IMR-90 (cell line): Measurements from ENCODE around the gene C1orf105. TPM values are rescaled to one million over a fixed set of nuclear protein-coding genes. Genes with fewer than 3 reads are reported as not detected.
A peak's percentile ranks its signal among the peaks of the same experiment; 100 is the strongest.

Experiments used
- ATAC-seq: fragments of 200-7000 bp; cut with Tn5 transposase; 2 replicates; pipeline ENCODE4 v1.9.1; 2020; ENCODE audit warnings: low read depth, mild to moderate bottlenecking, moderate library complexity
- BruUV-seq: library from RNA; stranded (reverse); fragments of 400-500 nt; replicated peaks from 2 replicates; lab custom pipeline; 2021; lab: Mats Ljungman, UMichigan
- CTCF ChIA-PET: fragments of 300-600 bp; formaldehyde crosslinking; extraction: SDS; loops from one replicate; lab custom pipeline; 2021; ENCODE audit warnings: antibody characterized with exemption; lab: Yijun Ruan, JAX
- POLR2A ChIA-PET: fragments of 300-600 bp; sonication (Branson Sonifier 250); formaldehyde crosslinking; loops from one replicate; lab custom pipeline; 2022; ENCODE audit warnings: antibody characterized with exemption; ENCODE audit not compliant: unreplicated experiment; lab: Charles Lee
- DNase-seq: peaks from one replicate; pipeline ENCODE4 v3.0.0; 2013
- H2AFZ ChIP-seq: replicated peaks from 2 replicates; pipeline ENCODE3; 2013; ENCODE audit warnings: low read length, mild to moderate bottlenecking; ENCODE audit not compliant: poor library complexity
- H2AK5ac ChIP-seq: 2 replicates; pipeline ENCODE4 v1.6.1; 2013; ENCODE audit warnings: low read depth, low read length, inconsistent platforms
- H2AK9ac ChIP-seq: replicated peaks from 2 replicates; pipeline ENCODE3; 2013; ENCODE audit warnings: mild to moderate bottlenecking, low read depth, low read length, moderate library complexity; ENCODE audit not compliant: poor library complexity
- H2BK120ac ChIP-seq: 2 replicates; pipeline ENCODE4 v1.6.1; 2013; ENCODE audit warnings: low read depth, low read length, inconsistent platforms
- H2BK15ac ChIP-seq: 3 replicates; pipeline ENCODE4 v1.6.1; 2013; ENCODE audit warnings: low read depth, low read length, inconsistent platforms
- H2BK20ac ChIP-seq: 2 replicates; pipeline ENCODE4 v1.6.1; 2013; ENCODE audit warnings: low read depth, mild to moderate bottlenecking, inconsistent platforms, low read length, moderate library complexity
- H2BK5ac ChIP-seq: 2 replicates; pipeline ENCODE4 v1.6.1; 2013; ENCODE audit warnings: mild to moderate bottlenecking, low read depth, low read length, inconsistent platforms; ENCODE audit not compliant: poor library complexity, severe bottlenecking
- H3K14ac ChIP-seq: replicated peaks from 2 replicates; pipeline ENCODE4 v1.6.1; 2013; ENCODE audit warnings: low read depth, low read length, inconsistent platforms
- H3K18ac ChIP-seq: 2 replicates; pipeline ENCODE4 v1.6.1; 2013; ENCODE audit warnings: low read depth, low read length, control low read depth
- H3K23ac ChIP-seq: 2 replicates; pipeline ENCODE4 v1.6.1; 2013; ENCODE audit warnings: low read depth, low read length, inconsistent platforms
- H3K27ac ChIP-seq: 2 replicates; pipeline ENCODE4 v1.5.1; 2013; ENCODE audit warnings: mild to moderate bottlenecking, control low read depth, low read length; ENCODE audit not compliant: insufficient read depth
- H3K27me3 ChIP-seq: 2 replicates; pipeline ENCODE4 v1.6.1; 2013; ENCODE audit warnings: low read length; ENCODE audit not compliant: control insufficient read depth, insufficient read depth
- H3K36me3 ChIP-seq: 2 replicates; pipeline ENCODE4 v1.6.1; 2013; ENCODE audit warnings: low read length, mixed read lengths; ENCODE audit not compliant: control insufficient read depth, insufficient read depth
- H3K4ac ChIP-seq: 2 replicates; pipeline ENCODE4 v1.6.1; 2013; ENCODE audit warnings: low read depth, low read length, inconsistent platforms
- H3K4me1 ChIP-seq: 2 replicates; pipeline ENCODE4 v1.6.1; 2013; ENCODE audit warnings: low read length, mixed read lengths; ENCODE audit not compliant: control insufficient read depth, insufficient read depth
- H3K4me2 ChIP-seq: 2 replicates; pipeline ENCODE4 v1.6.1; 2013; ENCODE audit warnings: low read depth, mild to moderate bottlenecking, control low read depth, low read length, moderate library complexity
- H3K4me3 ChIP-seq: 2 replicates; pipeline ENCODE4 v1.5.1; 2013; ENCODE audit warnings: low read depth, mild to moderate bottlenecking, control low read depth, low read length, moderate library complexity; ENCODE audit not compliant: insufficient read depth
- H3K56ac ChIP-seq: 2 replicates; pipeline ENCODE4 v1.6.1; 2013; ENCODE audit warnings: low read length, inconsistent platforms; ENCODE audit not compliant: insufficient read depth; ENCODE audit errors: extremely low read depth
- H3K79me1 ChIP-seq, 2 experiments: 2 replicates each; pipeline ENCODE4 v1.6.1; 2013; ENCODE audit warnings: low read length in 2 of 2, inconsistent platforms in 1 of 2, low read depth in 1 of 2
- H3K9ac ChIP-seq: 2 replicates; pipeline ENCODE4 v1.6.1; 2013; ENCODE audit warnings: low read depth, low read length, control low read depth
- H3K9me1 ChIP-seq: 2 replicates; pipeline ENCODE4 v1.6.1; 2013; ENCODE audit warnings: low read length, inconsistent platforms; ENCODE audit not compliant: insufficient read depth
- H3K9me3 ChIP-seq: 2 replicates; pipeline ENCODE4 v1.6.1; 2013; ENCODE audit warnings: low read length; ENCODE audit not compliant: control insufficient read depth, insufficient read depth
- H4K20me1 ChIP-seq: 2 replicates; pipeline ENCODE4 v1.6.1; 2013; ENCODE audit warnings: low read length, inconsistent platforms; ENCODE audit not compliant: insufficient read depth
- H4K5ac ChIP-seq: 2 replicates; pipeline ENCODE4 v1.6.1; 2013; ENCODE audit warnings: mild to moderate bottlenecking, low read depth, low read length, control low read depth
- H4K8ac ChIP-seq, 2 experiments: 2 replicates each; pipeline ENCODE4 v1.6.1; 2013; ENCODE audit warnings: low read depth in 2 of 2, low read length in 2 of 2, control low read depth in 1 of 2, inconsistent platforms in 1 of 2
- H4K91ac ChIP-seq: 2 replicates; pipeline ENCODE4 v1.6.1; 2013; ENCODE audit warnings: low read depth, low read length, inconsistent platforms; ENCODE audit not compliant: insufficient read depth
- BHLHE40 ChIP-seq: fragments of 150-350 bp; IDR thresholded peaks from 2 replicates; pipeline ENCODE4 v1.6.1; 2016; ENCODE audit warnings: mild to moderate bottlenecking, low read depth, low read length
- CEBPB ChIP-seq: IDR thresholded peaks from 2 replicates; pipeline ENCODE4 v1.6.1; 2012; ENCODE audit warnings: low read depth, low read length, improper control_type of control experiment
- CHD1 ChIP-seq: IDR thresholded peaks from 2 replicates; pipeline ENCODE4 v1.6.1; 2012; ENCODE audit warnings: low read depth, low read length, improper control_type of control experiment
- FOS ChIP-seq: fragments of 150-350 bp; IDR thresholded peaks from 2 replicates; pipeline ENCODE4 v1.6.1; 2016; ENCODE audit warnings: low read depth, low read length
- MAFK ChIP-seq: IDR thresholded peaks from 2 replicates; pipeline ENCODE4 v1.6.1; 2012; ENCODE audit warnings: low read depth, low read length, improper control_type of control experiment
- POLR2A ChIP-seq: IDR thresholded peaks from 2 replicates; pipeline ENCODE4 v1.6.1; 2012; ENCODE audit warnings: mild to moderate bottlenecking, low read depth, low read length
- RAD21 ChIP-seq: IDR thresholded peaks from 2 replicates; pipeline ENCODE4 v1.6.1; 2012; ENCODE audit warnings: low read length, improper control_type of control experiment
- RCOR1 ChIP-seq: IDR thresholded peaks from 2 replicates; pipeline ENCODE4 v1.6.1; 2012; ENCODE audit warnings: mild to moderate bottlenecking, low read length, improper control_type of control experiment; ENCODE audit not compliant: insufficient replicate concordance
- RFX5 ChIP-seq: IDR thresholded peaks from 2 replicates; pipeline ENCODE4 v1.8.0; 2012; ENCODE audit warnings: low read depth, mild to moderate bottlenecking, low read length, moderate library complexity
- WGBS, 2 experiments: methylation state at CpG; one replicate each; pipeline versions ENCODE4 v1.1.5 to v1.1.7; 2013; ENCODE audit warnings: missing lambda C conversion rate in 2 of 2; ENCODE audit not compliant: insufficient read length in 1 of 2; ENCODE audit errors: extremely low coverage in 2 of 2; 5-methylcytosine and 5-hydroxymethylcytosine counted together
- dilution Hi-C: fragments of 300-500 bp; cut with HindIII; formaldehyde crosslinking; loops from one replicate; pipeline ENCODE4 v1.14.3; 2018; ENCODE audit warnings: low sequenced_read_pairs; ENCODE audit not compliant: unreplicated experiment
- in situ Hi-C: fragments of 300-500 bp; cut with MboI; formaldehyde crosslinking; loops from 3 replicates; pipeline ENCODE4 v1.14.3; 2019; ENCODE audit warnings: low sequenced_read_pairs, inconsistent platforms, mixed read lengths
- intact Hi-C: fragments of 100-400 bp; cut with micrococcal nuclease; formaldehyde crosslinking; loops from 2 replicates; pipeline ENCODE4 v1.10.0; 2022
- polyA plus RNA-seq, 3 experiments: library from polyadenylated mRNA; depleted of rRNA; stranded (reverse); fragments of >200 nt; gene quantifications; 2 replicates each; pipeline ENCODE4 v1.2.3, GENCODE V29; 2012; ENCODE audit warnings: low replicate concordance in 1 of 3
- total RNA-seq: library from RNA; depleted of rRNA; stranded (reverse); fragments of >200 nt; gene quantifications from 2 replicates; pipeline ENCODE4 v1.2.3, GENCODE V29; 2012
- TF ChIP-seq, protein P1 (sequence below): conservative IDR thresholded peaks from 2 replicates; pipeline ENCODE4 v1.5.1; 2012; ENCODE audit warnings: mild to moderate bottlenecking, low read depth, low read length, improper control_type of control experiment
- TF ChIP-seq, protein P2 (sequence below): fragments of 150-350 bp; IDR thresholded peaks from 2 replicates; pipeline ENCODE4 v1.6.1; 2017; ENCODE audit warnings: mild to moderate bottlenecking, antibody characterized with exemption, low read length, low read depth
- TF ChIP-seq, protein P3 (sequence below): fragments of 150-350 bp; IDR thresholded peaks from 2 replicates; pipeline ENCODE4 v1.6.1; 2016; ENCODE audit warnings: low read depth, mild to moderate bottlenecking, low read length, moderate library complexity, borderline replicate concordance

Gene C1orf105
- total and polyA plus RNA-seq, 2 of the 4 experiments (the other 2 are of a cell fraction) = not detected

DNA sequence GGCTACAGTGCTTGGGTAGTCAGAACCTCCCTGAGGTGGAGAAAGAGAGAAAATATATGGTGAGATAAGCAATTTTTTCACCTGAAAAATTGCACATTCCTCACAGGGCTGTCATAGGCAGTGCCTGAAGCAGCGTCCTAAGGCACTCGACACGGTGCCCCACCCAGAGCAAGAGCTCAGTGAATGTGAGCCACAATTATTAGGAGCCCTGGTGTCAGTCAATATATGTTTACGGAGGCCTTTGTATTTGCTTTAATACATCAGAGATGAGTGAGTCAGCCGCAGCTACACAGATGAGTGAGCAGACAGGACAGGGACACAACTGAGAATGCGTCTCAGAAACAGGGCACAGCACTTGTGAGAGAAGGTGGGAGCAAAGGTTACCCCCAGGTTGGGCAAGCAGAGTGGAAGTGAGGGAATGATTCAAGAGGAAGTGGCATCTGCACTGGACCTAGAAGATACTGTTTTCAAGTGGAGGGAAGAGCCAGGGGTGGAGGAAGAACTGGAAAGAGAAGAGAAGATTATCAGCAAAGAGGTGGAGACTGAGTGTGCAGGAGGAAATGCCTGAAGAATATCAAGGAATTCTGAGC is 28.6 kb downstream of the C1orf105 start:
- H3K14ac ChIP-seq = no peak overlapping the region
- H3K27ac ChIP-seq = no peak overlapping the region
- ChIA-PET CTCF (no interaction called here), POLR2A (no interaction called here)
- H4K8ac ChIP-seq = no peak overlapping the region
- no peak overlapping the region for H4K91ac ChIP-seq
- H3K27me3 ChIP-seq = no peaks in the 10 kb centered on the region; the same call in 1 of the 2 replicates
- H2AFZ ChIP-seq = peak overlapping the region; percentile 79
- H3K23ac ChIP-seq = no peak overlapping the region
- intact Hi-C loops (no loop called here), in situ Hi-C loops (no loop called here), dilution Hi-C loops (no loop called here)
- DNase-seq (no peak), ATAC-seq (no peak)
- peaks cover 9% of the 10 kb centered on the region; the same call in 1 of the 2 replicates for H3K9me1 ChIP-seq
- no TSS peak for BruUV-seq
- no peak overlapping the region for H2BK120ac ChIP-seq
- H3K79me1 ChIP-seq = no peaks in the 10 kb centered on the region
- H3K56ac ChIP-seq = no peak overlapping the region
- H2AK5ac ChIP-seq = no peak overlapping the region
- H3K4ac ChIP-seq = no peak overlapping the region
- no peak overlapping the region for H2BK15ac ChIP-seq
- H3K18ac ChIP-seq = no peak overlapping the region
- no peak overlapping the region for H3K4me2 ChIP-seq
- no peaks in the 10 kb centered on the region for H3K9me3 ChIP-seq
- H3K9ac ChIP-seq = no peak overlapping the region
- no peaks in the 10 kb centered on the region for H4K20me1 ChIP-seq
- TF ChIP-seq CEBPB (no peak), RCOR1 (no peak), BHLHE40 (no peak), MAFK (no peak), CHD1 (no peak), FOS (no peak), RFX5 (no peak), RAD21 (no peak), POLR2A (no peak)
- TF ChIP-seq, protein P1, sequence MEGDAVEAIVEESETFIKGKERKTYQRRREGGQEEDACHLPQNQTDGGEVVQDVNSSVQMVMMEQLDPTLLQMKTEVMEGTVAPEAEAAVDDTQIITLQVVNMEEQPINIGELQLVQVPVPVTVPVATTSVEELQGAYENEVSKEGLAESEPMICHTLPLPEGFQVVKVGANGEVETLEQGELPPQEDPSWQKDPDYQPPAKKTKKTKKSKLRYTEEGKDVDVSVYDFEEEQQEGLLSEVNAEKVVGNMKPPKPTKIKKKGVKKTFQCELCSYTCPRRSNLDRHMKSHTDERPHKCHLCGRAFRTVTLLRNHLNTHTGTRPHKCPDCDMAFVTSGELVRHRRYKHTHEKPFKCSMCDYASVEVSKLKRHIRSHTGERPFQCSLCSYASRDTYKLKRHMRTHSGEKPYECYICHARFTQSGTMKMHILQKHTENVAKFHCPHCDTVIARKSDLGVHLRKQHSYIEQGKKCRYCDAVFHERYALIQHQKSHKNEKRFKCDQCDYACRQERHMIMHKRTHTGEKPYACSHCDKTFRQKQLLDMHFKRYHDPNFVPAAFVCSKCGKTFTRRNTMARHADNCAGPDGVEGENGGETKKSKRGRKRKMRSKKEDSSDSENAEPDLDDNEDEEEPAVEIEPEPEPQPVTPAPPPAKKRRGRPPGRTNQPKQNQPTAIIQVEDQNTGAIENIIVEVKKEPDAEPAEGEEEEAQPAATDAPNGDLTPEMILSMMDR = no peak
- TF ChIP-seq, protein P2, sequence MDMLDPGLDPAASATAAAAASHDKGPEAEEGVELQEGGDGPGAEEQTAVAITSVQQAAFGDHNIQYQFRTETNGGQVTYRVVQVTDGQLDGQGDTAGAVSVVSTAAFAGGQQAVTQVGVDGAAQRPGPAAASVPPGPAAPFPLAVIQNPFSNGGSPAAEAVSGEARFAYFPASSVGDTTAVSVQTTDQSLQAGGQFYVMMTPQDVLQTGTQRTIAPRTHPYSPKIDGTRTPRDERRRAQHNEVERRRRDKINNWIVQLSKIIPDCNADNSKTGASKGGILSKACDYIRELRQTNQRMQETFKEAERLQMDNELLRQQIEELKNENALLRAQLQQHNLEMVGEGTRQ = no peak
- TF ChIP-seq, protein P3, sequence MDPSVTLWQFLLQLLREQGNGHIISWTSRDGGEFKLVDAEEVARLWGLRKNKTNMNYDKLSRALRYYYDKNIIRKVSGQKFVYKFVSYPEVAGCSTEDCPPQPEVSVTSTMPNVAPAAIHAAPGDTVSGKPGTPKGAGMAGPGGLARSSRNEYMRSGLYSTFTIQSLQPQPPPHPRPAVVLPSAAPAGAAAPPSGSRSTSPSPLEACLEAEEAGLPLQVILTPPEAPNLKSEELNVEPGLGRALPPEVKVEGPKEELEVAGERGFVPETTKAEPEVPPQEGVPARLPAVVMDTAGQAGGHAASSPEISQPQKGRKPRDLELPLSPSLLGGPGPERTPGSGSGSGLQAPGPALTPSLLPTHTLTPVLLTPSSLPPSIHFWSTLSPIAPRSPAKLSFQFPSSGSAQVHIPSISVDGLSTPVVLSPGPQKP = no peak
- H2BK20ac ChIP-seq = no peak overlapping the region
- no peak overlapping the region for H4K5ac ChIP-seq
- peaks cover 10% of the 10 kb centered on the region for H3K4me1 ChIP-seq
- no peak overlapping the region for H2BK5ac ChIP-seq
- no peak overlapping the region for H2AK9ac ChIP-seq
- no peaks in the 10 kb centered on the region for H3K36me3 ChIP-seq
- WGBS, 2 experiments = 100% methylated on average over 1 of the region's 6 CpGs; no CpG with 5 or more reads in 1 of the 2 experiments
- H3K4me3 ChIP-seq = no peak overlapping the region
